HepG2 (cell line): ENCODE data around the gene UBE2L6. TPM values are rescaled to one million over a fixed set of nuclear protein-coding genes. Genes with fewer than 3 reads are reported as not detected.

ENCODE experiments used
- KAT8 ChIP-seq: IDR thresholded peaks from 2 replicates; pipeline ENCODE4 v1.6.1; 2016; ENCODE audit warnings: missing genetic modification reagents, missing compliant biosample characterization
- KLF6 ChIP-seq: IDR thresholded peaks from 2 replicates; pipeline ENCODE4 v1.8.0; 2016; ENCODE audit warnings: missing biosample characterization, missing genetic modification reagents
- MIER3 ChIP-seq: IDR thresholded peaks from 2 replicates; pipeline ENCODE4 v1.6.1; 2016; ENCODE audit warnings: missing compliant biosample characterization, borderline replicate concordance
- MYC ChIP-seq: sonication (generic); formaldehyde crosslinking; IDR thresholded peaks from 2 replicates; pipeline ENCODE4 v1.9.0; 2021; ENCODE audit warnings: missing genetic modification reagents, borderline replicate concordance
- POGZ ChIP-seq: sonication (generic); formaldehyde crosslinking; IDR thresholded peaks from 2 replicates; pipeline ENCODE4 v1.4.0; 2020; ENCODE audit warnings: mild to moderate bottlenecking, missing genetic modification reagents
- PTBP1 ChIP-seq: fragments of 200-400 bp; formaldehyde crosslinking; IDR thresholded peaks from 2 replicates; pipeline ENCODE4 v1.6.1; 2018; ENCODE audit warnings: low read length, low read depth; ENCODE audit not compliant: poor library complexity, severe bottlenecking
- SNAI1 ChIP-seq: sonication (generic); formaldehyde crosslinking; IDR thresholded peaks from 2 replicates; pipeline ENCODE4 v1.5.0; 2020; ENCODE audit warnings: mild to moderate bottlenecking, missing genetic modification reagents, borderline replicate concordance
- ZBTB3 ChIP-seq: sonication (generic); formaldehyde crosslinking; IDR thresholded peaks from 2 replicates; pipeline ENCODE4 v1.4.0; 2020; ENCODE audit warnings: low read depth, mild to moderate bottlenecking, moderate library complexity, missing genetic modification reagents, borderline replicate concordance
- ZBTB38 ChIP-seq: sonication (generic); formaldehyde crosslinking; IDR thresholded peaks from 2 replicates; pipeline ENCODE4 v1.5.1; 2020; ENCODE audit warnings: mild to moderate bottlenecking, missing genetic modification reagents
- ZFY ChIP-seq: sonication (generic); formaldehyde crosslinking; IDR thresholded peaks from 2 replicates; pipeline ENCODE4 v1.4.0; 2020; ENCODE audit warnings: missing genetic modification reagents
- ZNF563 ChIP-seq: sonication (generic); formaldehyde crosslinking; IDR thresholded peaks from 2 replicates; pipeline ENCODE4 v1.8.0; 2022; ENCODE audit warnings: mild to moderate bottlenecking, moderate library complexity, missing genetic modification reagents
- ZNF572 ChIP-seq: sonication (generic); formaldehyde crosslinking; IDR thresholded peaks from 2 replicates; pipeline ENCODE4 v1.5.1; 2020; ENCODE audit warnings: mild to moderate bottlenecking, missing genetic modification reagents
- polyA plus RNA-seq, 8 experiments: library from polyadenylated mRNA; depleted of rRNA in 3 of 8; stranded (reverse) in 7 of 8; unstranded in 1 of 8; fragments of >200 nt; fragmentation: Illumina TruSeq in 4 of 8; extraction: Trizol in 4 of 8; gene quantifications; 2 replicates each; pipeline versions ENCODE4 v1.2.1 to v1.2.3, GENCODE V29; 2011 to 2016; ENCODE audit warnings: low read depth in 4 of 8, missing spikeins in 1 of 8, mixed read lengths in 1 of 8; ENCODE audit not compliant: insufficient read depth in 1 of 8
- total RNA-seq, 5 experiments: library from RNA; depleted of rRNA; stranded (reverse); fragments of >200 nt; fragmentation: Illumina TruSeq; extraction: Trizol; gene quantifications; 2 replicates each; pipeline ENCODE4 v1.2.3, GENCODE V29; 2016; ENCODE audit warnings: low read depth in 1 of 5
- TF ChIP-seq, protein P1 (sequence below): fragments of 450-650 bp; IDR thresholded peaks from 2 replicates; pipeline ENCODE4 v1.6.1; 2017
- TF ChIP-seq, protein P2 (sequence below): sonication (generic); formaldehyde crosslinking; IDR thresholded peaks from 2 replicates; pipeline ENCODE4 v1.4.0; 2020; ENCODE audit warnings: missing genetic modification reagents, borderline replicate concordance
- TF ChIP-seq, protein P3 (sequence below): IDR thresholded peaks from 2 replicates; pipeline ENCODE4 v1.4.0; 2020; ENCODE audit warnings: mild to moderate bottlenecking, missing genetic modification reagents
- TF ChIP-seq, protein P4 (sequence below): sonication (generic); formaldehyde crosslinking; IDR thresholded peaks from 2 replicates; pipeline ENCODE4 v1.4.0; 2020; ENCODE audit warnings: missing genetic modification reagents, borderline replicate concordance

UBE2L6 gene
- total and polyA plus RNA-seq, 2 of the 13 experiments (the other 11 are each of a cell fraction or from before 2014, with no cell fraction given): 30.3 to 30.4 TPM

DNA sequence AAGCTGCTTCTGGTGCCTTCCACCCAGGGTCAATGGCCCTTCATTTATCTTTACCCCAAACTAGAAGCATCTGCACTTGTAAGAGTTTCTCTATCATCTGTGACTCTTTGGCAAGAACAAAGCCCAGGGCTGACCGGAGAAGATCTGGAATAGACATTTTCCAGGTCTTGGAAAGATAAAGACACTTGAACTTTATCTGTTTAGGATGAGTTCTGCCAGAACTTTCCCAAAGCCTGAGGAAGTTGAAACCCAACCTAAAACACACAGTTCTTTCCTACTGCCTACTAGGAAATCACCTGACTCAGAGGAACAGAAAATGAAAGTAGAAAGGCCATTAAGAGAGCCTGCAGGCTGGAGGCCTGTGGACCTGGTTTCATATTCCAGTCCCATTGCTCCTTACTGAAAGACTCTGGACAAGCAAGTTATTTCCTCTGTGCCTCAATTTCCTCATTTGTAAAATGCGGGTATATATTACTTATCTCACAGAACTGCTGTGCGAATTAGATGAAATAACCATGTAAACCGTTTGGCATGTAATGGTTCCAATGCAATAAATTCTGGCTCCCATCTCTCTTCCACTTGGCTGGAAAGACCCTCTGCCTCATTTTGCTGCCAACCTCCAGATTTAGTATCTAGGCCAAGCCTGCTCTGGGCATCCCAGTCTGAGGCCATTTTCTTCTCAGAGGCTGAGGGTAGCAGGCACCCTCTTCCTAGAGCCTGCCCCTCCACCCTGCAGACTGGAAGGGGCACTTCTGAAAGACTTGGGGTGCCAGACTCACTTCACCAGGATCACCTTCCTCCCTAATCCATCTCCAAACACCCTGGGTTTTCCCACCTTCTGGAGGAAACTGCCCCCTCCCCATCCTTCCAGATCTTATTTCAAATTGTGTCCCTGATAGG, 1.2 kb downstream of the UBE2L6 start (continued):
- no peak for TF ChIP-seq PTBP1
- TF ChIP-seq ZFY: 0 out of 2 replicates have a peak, but pooled peaks have one; percentile 10
- TF ChIP-seq, protein P1, sequence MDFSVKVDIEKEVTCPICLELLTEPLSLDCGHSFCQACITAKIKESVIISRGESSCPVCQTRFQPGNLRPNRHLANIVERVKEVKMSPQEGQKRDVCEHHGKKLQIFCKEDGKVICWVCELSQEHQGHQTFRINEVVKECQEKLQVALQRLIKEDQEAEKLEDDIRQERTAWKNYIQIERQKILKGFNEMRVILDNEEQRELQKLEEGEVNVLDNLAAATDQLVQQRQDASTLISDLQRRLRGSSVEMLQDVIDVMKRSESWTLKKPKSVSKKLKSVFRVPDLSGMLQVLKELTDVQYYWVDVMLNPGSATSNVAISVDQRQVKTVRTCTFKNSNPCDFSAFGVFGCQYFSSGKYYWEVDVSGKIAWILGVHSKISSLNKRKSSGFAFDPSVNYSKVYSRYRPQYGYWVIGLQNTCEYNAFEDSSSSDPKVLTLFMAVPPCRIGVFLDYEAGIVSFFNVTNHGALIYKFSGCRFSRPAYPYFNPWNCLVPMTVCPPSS: no peak
- no peak for TF ChIP-seq KLF6 (CRISPR knock-in tag)
- TF ChIP-seq SNAI1: no peak
- TF ChIP-seq, protein P2, sequence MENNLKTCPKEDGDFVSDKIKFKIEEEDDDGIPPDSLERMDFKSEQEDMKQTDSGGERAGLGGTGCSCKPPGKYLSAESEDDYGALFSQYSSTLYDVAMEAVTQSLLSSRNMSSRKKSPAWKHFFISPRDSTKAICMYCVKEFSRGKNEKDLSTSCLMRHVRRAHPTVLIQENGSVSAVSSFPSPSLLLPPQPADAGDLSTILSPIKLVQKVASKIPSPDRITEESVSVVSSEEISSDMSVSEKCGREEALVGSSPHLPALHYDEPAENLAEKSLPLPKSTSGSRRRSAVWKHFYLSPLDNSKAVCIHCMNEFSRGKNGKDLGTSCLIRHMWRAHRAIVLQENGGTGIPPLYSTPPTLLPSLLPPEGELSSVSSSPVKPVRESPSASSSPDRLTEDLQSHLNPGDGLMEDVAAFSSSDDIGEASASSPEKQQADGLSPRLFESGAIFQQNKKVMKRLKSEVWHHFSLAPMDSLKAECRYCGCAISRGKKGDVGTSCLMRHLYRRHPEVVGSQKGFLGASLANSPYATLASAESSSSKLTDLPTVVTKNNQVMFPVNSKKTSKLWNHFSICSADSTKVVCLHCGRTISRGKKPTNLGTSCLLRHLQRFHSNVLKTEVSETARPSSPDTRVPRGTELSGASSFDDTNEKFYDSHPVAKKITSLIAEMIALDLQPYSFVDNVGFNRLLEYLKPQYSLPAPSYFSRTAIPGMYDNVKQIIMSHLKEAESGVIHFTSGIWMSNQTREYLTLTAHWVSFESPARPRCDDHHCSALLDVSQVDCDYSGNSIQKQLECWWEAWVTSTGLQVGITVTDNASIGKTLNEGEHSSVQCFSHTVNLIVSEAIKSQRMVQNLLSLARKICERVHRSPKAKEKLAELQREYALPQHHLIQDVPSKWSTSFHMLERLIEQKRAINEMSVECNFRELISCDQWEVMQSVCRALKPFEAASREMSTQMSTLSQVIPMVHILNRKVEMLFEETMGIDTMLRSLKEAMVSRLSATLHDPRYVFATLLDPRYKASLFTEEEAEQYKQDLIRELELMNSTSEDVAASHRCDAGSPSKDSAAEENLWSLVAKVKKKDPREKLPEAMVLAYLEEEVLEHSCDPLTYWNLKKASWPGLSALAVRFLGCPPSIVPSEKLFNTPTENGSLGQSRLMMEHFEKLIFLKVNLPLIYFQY (CRISPR knock-in tag): no peak
- TF ChIP-seq, protein P3, sequence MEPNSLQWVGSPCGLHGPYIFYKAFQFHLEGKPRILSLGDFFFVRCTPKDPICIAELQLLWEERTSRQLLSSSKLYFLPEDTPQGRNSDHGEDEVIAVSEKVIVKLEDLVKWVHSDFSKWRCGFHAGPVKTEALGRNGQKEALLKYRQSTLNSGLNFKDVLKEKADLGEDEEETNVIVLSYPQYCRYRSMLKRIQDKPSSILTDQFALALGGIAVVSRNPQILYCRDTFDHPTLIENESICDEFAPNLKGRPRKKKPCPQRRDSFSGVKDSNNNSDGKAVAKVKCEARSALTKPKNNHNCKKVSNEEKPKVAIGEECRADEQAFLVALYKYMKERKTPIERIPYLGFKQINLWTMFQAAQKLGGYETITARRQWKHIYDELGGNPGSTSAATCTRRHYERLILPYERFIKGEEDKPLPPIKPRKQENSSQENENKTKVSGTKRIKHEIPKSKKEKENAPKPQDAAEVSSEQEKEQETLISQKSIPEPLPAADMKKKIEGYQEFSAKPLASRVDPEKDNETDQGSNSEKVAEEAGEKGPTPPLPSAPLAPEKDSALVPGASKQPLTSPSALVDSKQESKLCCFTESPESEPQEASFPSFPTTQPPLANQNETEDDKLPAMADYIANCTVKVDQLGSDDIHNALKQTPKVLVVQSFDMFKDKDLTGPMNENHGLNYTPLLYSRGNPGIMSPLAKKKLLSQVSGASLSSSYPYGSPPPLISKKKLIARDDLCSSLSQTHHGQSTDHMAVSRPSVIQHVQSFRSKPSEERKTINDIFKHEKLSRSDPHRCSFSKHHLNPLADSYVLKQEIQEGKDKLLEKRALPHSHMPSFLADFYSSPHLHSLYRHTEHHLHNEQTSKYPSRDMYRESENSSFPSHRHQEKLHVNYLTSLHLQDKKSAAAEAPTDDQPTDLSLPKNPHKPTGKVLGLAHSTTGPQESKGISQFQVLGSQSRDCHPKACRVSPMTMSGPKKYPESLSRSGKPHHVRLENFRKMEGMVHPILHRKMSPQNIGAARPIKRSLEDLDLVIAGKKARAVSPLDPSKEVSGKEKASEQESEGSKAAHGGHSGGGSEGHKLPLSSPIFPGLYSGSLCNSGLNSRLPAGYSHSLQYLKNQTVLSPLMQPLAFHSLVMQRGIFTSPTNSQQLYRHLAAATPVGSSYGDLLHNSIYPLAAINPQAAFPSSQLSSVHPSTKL (CRISPR knock-in tag): 0 out of 2 replicates have a peak, but pooled peaks have one; percentile 7
- no peak for TF ChIP-seq ZNF572 (CRISPR knock-in tag)
- TF ChIP-seq MYC (CRISPR knock-in tag): no peak
- no peak for TF ChIP-seq ZBTB38
- TF ChIP-seq, protein P4, sequence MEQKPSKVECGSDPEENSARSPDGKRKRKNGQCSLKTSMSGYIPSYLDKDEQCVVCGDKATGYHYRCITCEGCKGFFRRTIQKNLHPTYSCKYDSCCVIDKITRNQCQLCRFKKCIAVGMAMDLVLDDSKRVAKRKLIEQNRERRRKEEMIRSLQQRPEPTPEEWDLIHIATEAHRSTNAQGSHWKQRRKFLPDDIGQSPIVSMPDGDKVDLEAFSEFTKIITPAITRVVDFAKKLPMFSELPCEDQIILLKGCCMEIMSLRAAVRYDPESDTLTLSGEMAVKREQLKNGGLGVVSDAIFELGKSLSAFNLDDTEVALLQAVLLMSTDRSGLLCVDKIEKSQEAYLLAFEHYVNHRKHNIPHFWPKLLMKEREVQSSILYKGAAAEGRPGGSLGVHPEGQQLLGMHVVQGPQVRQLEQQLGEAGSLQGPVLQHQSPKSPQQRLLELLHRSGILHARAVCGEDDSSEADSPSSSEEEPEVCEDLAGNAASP (CRISPR knock-in tag): no peak
- TF ChIP-seq ZNF563: no peak
- TF ChIP-seq MIER3 (CRISPR knock-in tag): no peak
- TF ChIP-seq POGZ (CRISPR knock-in tag): no peak
- TF ChIP-seq KAT8: peak; percentile 57; the same call in 1 of the 2 replicates
- TF ChIP-seq ZBTB3 (CRISPR knock-in tag): no peak
